ENCODE results near the gene NRF1.
A peak's percentile ranks its signal among the peaks of the same experiment; 100 is the strongest.
"Not testable (repeated sequence)": the region's sequence is repeated elsewhere in the genome, so short reads cannot be mapped to it uniquely, and the experiment has no call there.

Gene NRF1

GRCh38 chr7:129611246-129612111 lies at the start of gene NRF1:
NRF1 (plus strand) TSS chr7:129611720; CDS start chr7:129657352, 45,632 bp downstream.
- peak; percentile 79 for DNase-seq (ENCODE audit: low read depth, low spot score)

- DNase-seq (ENCODE audit: low read depth, low spot score): not testable (repeated sequence)
Measured at GRCh38 chr7:129566323-129566722, 45.2 kb upstream of the NRF1 start.

GRCh38 chr7:129567377-129567776 lies 44.1 kb upstream of the NRF1 start:
- no peak for DNase-seq (ENCODE audit: low read depth, low spot score)

- no peak for DNase-seq (ENCODE audit: low read depth, low spot score)
Measured at GRCh38 chr7:129568240-129568639, 43.3 kb upstream of the NRF1 start.

DNA sequence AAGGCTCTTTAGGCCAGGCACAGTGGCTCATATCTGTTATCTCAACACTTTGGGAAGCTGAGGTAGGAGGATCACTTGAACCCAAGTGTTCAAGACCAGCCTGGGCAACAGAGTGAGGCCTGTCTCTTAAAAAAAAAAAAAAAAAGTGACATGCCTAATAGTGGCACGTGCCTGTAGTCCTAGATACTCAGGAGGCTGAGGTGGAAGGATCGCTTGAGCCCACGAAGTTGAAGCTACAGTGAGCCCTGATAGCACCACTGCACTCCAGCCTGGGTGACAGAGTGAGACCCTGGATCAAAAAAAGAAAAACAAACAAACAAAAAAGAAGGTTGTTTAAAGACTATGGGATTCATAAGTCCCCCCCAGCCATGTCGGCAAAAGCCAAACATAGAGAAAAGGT lies 42.2 kb upstream of the NRF1 start:
- DNase-seq (ENCODE audit: low read depth, low spot score): no peak

- DNase-seq (ENCODE audit: low read depth, low spot score): no peak
Measured at GRCh38 chr7:129569811-129570215, 41.7 kb upstream of the NRF1 start.

DNA sequence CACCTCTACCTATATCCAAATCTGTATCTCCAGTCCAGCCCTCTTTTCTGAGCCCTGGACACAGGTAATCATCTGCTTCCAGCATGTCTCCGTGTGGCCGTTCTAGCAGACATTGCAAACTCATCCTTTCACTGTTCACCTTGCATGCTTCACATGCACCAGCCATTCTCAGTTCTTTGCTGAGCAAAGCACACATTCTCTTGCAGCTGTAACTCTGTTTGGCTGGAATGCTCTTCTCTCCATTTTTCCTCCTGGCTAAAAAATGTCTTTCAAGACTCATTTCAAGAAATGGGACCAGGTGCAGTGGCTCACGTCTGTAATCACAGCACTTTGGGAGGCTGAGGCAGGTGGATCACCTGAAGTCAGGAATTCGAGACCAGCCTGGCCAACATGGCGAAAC lies 40.3 kb upstream of the NRF1 start:
- no peak for DNase-seq (ENCODE audit: low read depth, low spot score)

- DNase-seq (ENCODE audit: low read depth, low spot score): no peak
Measured at GRCh38 chr7:129572205-129572604, 39.3 kb upstream of the NRF1 start.

DNA sequence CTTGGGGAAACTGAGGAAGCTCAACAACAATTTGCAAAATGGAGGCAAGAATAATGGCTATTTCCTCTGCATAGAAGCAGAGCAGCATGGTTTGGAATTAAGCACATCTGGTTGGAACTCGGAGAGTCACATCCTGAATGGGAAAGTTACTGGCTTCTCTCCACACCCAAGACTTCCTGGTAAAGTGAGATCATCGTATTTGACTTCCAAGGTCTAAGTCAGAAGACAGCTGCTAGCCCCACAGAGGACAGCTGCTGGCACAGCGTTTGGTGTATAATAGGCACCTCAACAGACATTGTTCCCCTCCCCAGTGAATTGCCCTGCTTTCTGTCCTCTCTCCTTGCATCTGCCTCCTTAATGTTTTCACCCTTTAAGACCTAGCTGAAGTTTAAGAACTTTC lies 37.0 kb upstream of the NRF1 start:
- no peak for DNase-seq (ENCODE audit: low read depth, low spot score)

DNA sequence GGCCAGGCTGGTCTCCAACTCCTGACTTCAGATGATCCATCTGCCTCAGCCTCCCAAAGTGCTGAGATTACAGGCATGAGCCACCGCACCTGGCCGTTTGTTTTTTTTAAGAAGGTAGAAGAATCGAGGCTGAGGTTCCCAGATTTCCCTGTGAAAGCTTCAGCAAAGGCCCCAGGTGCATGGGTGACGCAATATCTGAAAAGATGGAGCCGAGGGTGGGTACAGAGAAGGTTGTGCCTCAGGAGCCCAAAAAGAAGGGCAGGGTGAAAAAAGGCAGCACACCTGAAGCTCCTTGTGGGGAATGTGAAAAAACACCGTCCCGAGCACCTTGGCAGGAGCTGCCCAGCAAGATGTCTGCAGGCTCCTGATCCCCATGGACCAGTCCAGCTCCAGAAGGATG lies 35.8 kb upstream of the NRF1 start:
- no peak for DNase-seq (ENCODE audit: low read depth, low spot score)

- DNase-seq (ENCODE audit: low read depth, low spot score): no peak
Measured at GRCh38 chr7:129576138-129576537, 35.4 kb upstream of the NRF1 start.

DNA sequence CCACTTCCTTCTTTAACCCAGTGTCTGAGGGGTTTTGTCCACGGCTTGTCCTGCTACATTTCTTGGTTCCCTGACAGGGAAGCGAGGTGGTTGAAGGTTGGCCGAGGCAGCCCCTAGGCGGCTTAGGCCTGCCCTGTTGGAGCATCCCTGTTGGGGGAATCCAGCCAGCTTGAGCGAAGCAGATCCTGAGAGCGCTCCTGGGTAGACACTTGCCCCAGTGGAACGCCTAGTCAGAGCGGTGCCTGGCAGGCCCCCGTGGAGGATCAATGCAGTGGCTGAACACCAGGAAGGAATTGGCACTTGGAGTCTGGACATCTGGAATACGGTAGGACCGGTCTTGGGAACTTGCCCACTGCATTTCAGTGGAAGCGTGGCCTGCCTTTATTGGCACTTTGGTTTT lies 32.7 kb upstream of the NRF1 start:
- no peak for DNase-seq (ENCODE audit: low read depth, low spot score)

DNA sequence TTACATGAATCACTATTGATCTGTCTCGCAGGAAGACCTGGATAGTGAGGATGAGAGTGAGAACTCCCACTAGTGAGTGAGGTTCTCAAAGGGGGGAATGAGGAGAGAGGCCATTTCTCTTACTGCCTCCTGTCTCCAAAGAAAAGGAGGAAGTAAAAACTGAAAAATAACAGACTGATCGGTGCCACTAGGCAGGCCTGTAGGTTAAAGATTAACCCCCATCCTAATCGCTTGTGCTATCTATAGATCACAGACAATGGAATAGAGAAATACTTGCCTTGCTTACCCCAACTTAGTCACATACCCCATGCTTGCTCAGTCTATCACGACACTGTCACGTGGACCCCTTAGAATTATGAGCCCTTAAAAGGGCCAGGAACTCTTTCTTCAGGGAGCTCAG lies 25.3 kb upstream of the NRF1 start:
- not testable (repeated sequence) for DNase-seq (ENCODE audit: low read depth, low spot score)

- DNase-seq (ENCODE audit: low read depth, low spot score): no peak
Measured at GRCh38 chr7:129588268-129588667, 23.3 kb upstream of the NRF1 start.

DNA sequence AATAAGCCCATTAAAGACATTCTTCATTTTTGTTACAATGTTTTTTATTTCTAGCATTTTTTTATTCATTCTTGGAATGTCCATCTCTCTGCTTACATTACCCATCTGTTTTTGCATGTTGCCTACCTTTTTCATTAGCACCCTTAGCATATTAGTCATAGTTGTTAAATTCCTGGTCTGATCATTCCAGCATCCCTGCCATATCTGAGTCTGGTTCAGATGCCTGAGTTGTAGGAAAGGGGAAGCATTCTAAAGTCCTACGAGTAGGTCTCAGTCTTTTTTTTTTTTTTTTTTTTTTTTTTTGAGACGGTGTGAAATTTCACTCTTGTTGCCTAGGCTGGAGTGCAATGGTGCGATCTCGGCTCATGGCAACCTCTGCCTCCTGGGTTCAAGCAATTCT lies 19.7 kb upstream of the NRF1 start:
- DNase-seq (ENCODE audit: low read depth, low spot score): no peak

- DNase-seq (ENCODE audit: low read depth, low spot score): not testable (repeated sequence)
Measured at GRCh38 chr7:129596386-129596785, 15.1 kb upstream of the NRF1 start.

DNA sequence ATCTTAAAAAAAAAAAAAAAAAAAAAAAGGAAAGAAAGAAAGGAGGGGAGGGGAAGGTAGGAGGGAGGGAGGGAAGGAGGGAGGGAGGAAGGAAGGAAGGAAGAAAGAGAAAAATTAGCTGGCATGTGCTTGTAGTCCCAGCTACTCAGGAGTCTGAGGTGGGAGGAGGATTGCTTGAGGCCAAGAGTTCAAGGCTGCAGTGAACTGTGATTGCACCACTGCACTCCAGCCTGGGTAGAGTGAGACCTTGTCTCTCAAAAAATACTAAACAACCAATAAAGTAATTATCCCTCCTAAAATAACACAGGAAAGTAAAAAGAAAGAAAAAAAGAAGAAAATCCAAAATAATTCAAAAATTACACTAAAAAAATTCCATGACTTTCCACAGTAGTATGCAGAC lies 13.8 kb upstream of the NRF1 start:
- no peak for DNase-seq (ENCODE audit: low read depth, low spot score)

GRCh38 chr7:129599174-129599573 lies 12.3 kb upstream of the NRF1 start:
- no peak for DNase-seq (ENCODE audit: low read depth, low spot score)

DNA sequence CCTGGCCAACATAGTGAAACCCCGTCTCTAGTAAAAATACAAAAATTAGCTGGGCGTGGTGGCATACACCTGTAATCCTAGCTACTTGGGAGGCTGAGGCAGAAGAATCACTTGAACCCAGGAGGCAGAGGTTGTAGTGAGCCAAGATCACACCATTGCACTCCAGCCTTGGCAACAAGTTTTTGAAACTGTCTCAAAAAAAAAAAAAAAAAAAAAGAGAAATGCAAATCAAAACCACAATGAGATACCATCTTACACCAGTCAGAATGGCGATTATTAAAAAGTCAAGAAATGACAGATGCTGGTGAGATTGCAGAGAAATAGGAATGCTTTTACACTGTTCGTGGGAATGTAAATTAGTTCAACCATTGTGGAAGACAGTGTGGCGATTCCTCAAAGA lies 7.9 kb upstream of the NRF1 start:
- not testable (repeated sequence) for DNase-seq (ENCODE audit: low read depth, low spot score)

DNA sequence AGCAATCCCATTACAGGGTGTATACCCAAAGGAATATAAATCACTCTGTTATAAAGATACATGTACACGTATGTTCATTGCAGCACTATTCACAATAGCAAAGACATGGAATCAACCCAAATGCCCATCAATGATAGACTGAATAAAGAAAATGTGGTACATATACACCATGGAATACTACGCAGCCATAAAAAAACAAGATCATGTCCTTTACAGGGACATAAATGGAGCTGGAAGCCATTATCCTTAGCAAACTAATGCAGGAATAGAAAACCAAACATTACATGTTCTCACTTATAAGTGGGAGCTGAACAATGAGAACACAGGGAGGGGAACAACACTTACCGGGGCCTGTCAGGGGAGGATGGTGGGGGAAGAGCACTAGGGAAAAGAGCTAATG lies 7.5 kb upstream of the NRF1 start:
- not testable (repeated sequence) for DNase-seq (ENCODE audit: low read depth, low spot score)

- DNase-seq (ENCODE audit: low read depth, low spot score): no peak
Measured at GRCh38 chr7:129604713-129605437, 6.6 kb upstream of the NRF1 start.

- DNase-seq (ENCODE audit: low read depth, low spot score): no peak
Measured at GRCh38 chr7:129605960-129606614, 5.4 kb upstream of the NRF1 start.
